ENCODE results near the gene SKA2.

SKA2 gene

GRCh38 chr17:59154292-59154720 is 680 bp downstream of the SKA2 start:
- Histone ChIP-seq H3K9ac (ENCODE audit: low read depth, low read length, poor library complexity, severe bottlenecking) (peak overlapping the region; percentile 97), H3K4me1 (ENCODE audit: insufficient read depth, low read length, poor library complexity, severe bottlenecking) (peaks cover 71% of the 10 kb centered on the region), H3F3A (ENCODE audit: low read depth) (peaks cover 4% of the 10 kb centered on the region; the same call in 1 of the 2 replicates), H3K79me2 (ENCODE audit: insufficient read depth, low read length) (peaks cover 93% of the 10 kb centered on the region), H3K9me3 (ENCODE audit: insufficient read depth, low read depth, low read length) (no peaks in the 10 kb centered on the region), H3K36me3 (ENCODE audit: insufficient read depth, low read length) (no peaks in the 10 kb centered on the region), H3K9me2 (replicated peaks; ENCODE audit: low read depth, low read length) (no peaks in the 10 kb centered on the region), H4K20me1 (ENCODE audit: insufficient read depth, low read length, poor library complexity, severe bottlenecking) (peaks cover 45% of the 10 kb centered on the region), H3K4me2 (ENCODE audit: low read depth, low read length, poor library complexity, severe bottlenecking) (peak overlapping the region; percentile 83), H3K4me3 (ENCODE audit: low read length, poor library complexity, severe bottlenecking) (peak overlapping the region; percentile 83), H2AFZ (ENCODE audit: low read length) (peak overlapping the region; percentile 83), H3K27me3 (ENCODE audit: insufficient read depth, low read length, poor library complexity, severe bottlenecking) (no peaks in the 10 kb centered on the region)
- no peak for TF ChIP-seq EZH2phosphoT487 (IDR thresholded peaks at IDR 0.05; ENCODE audit: borderline replicate concordance)
- no peak for TF ChIP-seq CTCF (conservative IDR thresholded peaks at IDR 0.05; ENCODE audit: low read length)

GRCh38 chr17:59152925-59153324 is 2.1 kb downstream of the SKA2 start:
- H2AFZ ChIP-seq (ENCODE audit: low read length): no peak overlapping the region
- H3K4me3 ChIP-seq (ENCODE audit: low read length, poor library complexity, severe bottlenecking): peak overlapping the region; percentile 83

GRCh38 chr17:59151591-59151990 is 3.4 kb downstream of the SKA2 start:
- Histone ChIP-seq H3K9me2 (replicated peaks; ENCODE audit: low read depth, low read length) (no peaks in the 10 kb centered on the region), H3K79me2 (ENCODE audit: insufficient read depth, low read length) (peaks cover 93% of the 10 kb centered on the region), H2AFZ (ENCODE audit: low read length) (no peak overlapping the region), H3K36me3 (ENCODE audit: insufficient read depth, low read length) (no peaks in the 10 kb centered on the region), H3K9me3 (ENCODE audit: insufficient read depth, low read depth, low read length) (no peaks in the 10 kb centered on the region), H3F3A (ENCODE audit: low read depth) (peaks cover 4% of the 10 kb centered on the region; the same call in 1 of the 2 replicates), H3K4me1 (ENCODE audit: insufficient read depth, low read length, poor library complexity, severe bottlenecking) (peaks cover 54% of the 10 kb centered on the region), H3K4me3 (ENCODE audit: low read length, poor library complexity, severe bottlenecking) (peak overlapping the region; percentile 83), H3K4me2 (ENCODE audit: low read depth, low read length, poor library complexity, severe bottlenecking) (peak overlapping the region; percentile 83), H3K27me3 (ENCODE audit: insufficient read depth, low read length, poor library complexity, severe bottlenecking) (no peaks in the 10 kb centered on the region), H4K20me1 (ENCODE audit: insufficient read depth, low read length, poor library complexity, severe bottlenecking) (peaks cover 64% of the 10 kb centered on the region), H3K9ac (ENCODE audit: low read depth, low read length, poor library complexity, severe bottlenecking) (peak overlapping the region; percentile 97)
- TF ChIP-seq CTCF (conservative IDR thresholded peaks at IDR 0.05; ENCODE audit: low read length) (no peak), EZH2phosphoT487 (IDR thresholded peaks at IDR 0.05; ENCODE audit: borderline replicate concordance) (no peak)

More at GRCh38 chr17:59152925-59153324, 2.1 kb downstream of the SKA2 start:
- Histone ChIP-seq H3K79me2 (ENCODE audit: insufficient read depth, low read length) (peaks cover 93% of the 10 kb centered on the region), H3K27me3 (ENCODE audit: insufficient read depth, low read length, poor library complexity, severe bottlenecking) (no peaks in the 10 kb centered on the region), H3K36me3 (ENCODE audit: insufficient read depth, low read length) (no peaks in the 10 kb centered on the region), H4K20me1 (ENCODE audit: insufficient read depth, low read length, poor library complexity, severe bottlenecking) (peaks cover 57% of the 10 kb centered on the region), H3K4me2 (ENCODE audit: low read depth, low read length, poor library complexity, severe bottlenecking) (peak overlapping the region; percentile 83), H3K9me2 (replicated peaks; ENCODE audit: low read depth, low read length) (no peaks in the 10 kb centered on the region), H3K9me3 (ENCODE audit: insufficient read depth, low read depth, low read length) (no peaks in the 10 kb centered on the region), H3F3A (ENCODE audit: low read depth) (peaks cover 4% of the 10 kb centered on the region; the same call in 1 of the 2 replicates), H3K4me1 (ENCODE audit: insufficient read depth, low read length, poor library complexity, severe bottlenecking) (peaks cover 66% of the 10 kb centered on the region), H3K9ac (ENCODE audit: low read depth, low read length, poor library complexity, severe bottlenecking) (peak overlapping the region; percentile 97)
- TF ChIP-seq EZH2phosphoT487 (IDR thresholded peaks at IDR 0.05; ENCODE audit: borderline replicate concordance): no peak
- no peak for TF ChIP-seq CTCF (conservative IDR thresholded peaks at IDR 0.05; ENCODE audit: low read length)

All from Loucy (cell line).